GM12872 (cell line): ENCODE data around the gene COX7B2.

Source experiments
- CTCF ChIP-seq: IDR thresholded peaks from 3 replicates; pipeline ENCODE4 v1.5.1; 2011; ENCODE audit warnings: low read depth, mild to moderate bottlenecking, low read length, moderate library complexity; ENCODE audit not compliant: insufficient read depth

Gene COX7B2

GRCh38 chr4:46889410-46889809 is 19.6 kb downstream of the COX7B2 start:
- no peak for TF ChIP-seq CTCF

DNA sequence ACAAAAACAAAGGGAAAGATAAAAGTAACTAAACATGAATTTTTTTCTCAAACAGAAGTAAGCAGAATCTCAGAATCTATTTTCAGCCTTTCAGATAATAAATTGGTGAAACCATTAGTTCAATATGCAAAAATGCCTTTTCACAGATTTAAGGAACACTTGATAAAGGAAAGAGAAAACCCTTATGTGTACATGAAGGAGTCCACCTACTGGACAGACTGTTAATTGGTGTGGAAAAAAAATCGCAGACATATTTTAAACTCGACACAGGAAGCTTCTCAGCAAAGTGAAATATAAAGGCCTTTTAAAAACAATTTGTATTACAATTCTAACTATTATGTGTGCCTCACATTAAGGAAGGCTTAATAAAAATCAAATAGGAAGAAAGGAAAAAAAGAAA is 22.3 kb downstream of the COX7B2 start:
- 0 out of 3 replicates have a peak, but pooled peaks have one; percentile 9 for TF ChIP-seq CTCF

DNA sequence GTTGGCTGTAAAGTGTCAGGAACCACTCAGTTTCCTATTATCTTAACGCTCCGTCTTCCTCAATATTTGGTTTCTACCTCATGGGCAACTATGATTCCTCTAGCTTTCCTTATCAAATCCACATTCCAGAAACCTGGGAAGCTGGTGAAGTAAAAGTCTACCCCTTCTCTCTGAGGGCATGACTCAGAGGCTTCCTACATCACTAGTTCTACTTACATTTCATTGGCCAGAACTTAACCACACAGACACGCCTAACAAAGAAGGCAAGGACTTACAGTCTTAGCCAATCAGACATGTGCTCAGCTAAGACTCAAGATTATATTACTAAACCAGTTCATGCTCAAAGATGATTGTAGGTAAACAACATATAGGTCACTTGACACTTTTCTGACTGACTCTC is 30.4 kb downstream of the COX7B2 start:
- no peak for TF ChIP-seq CTCF

GRCh38 chr4:46874811-46875210 is 34.2 kb downstream of the COX7B2 start:
- TF ChIP-seq CTCF = no peak

GRCh38 chr4:46870411-46870810 is 38.6 kb downstream of the COX7B2 start:
- no peak for TF ChIP-seq CTCF

DNA sequence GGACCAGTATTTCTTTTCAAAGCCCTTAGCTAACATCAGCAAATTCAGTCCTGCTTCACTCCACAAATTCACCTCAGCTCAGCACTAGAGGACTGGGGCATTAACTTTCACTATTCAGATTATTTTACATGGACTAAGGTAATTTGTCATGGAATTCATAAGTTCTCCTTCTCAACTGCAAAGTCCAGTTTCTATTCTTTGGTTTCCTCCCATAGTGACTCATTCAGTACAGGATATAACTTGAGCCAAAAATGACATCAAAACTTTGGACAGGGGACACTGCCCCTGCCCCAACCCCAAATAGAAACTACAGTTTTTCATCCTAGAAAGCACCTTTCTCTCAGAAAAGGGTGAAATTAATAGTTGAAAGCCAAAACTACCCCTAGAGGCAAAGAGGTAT is 52.7 kb downstream of the COX7B2 start:
- TF ChIP-seq CTCF = no peak

GRCh38 chr4:46852800-46853199 is 56.2 kb downstream of the COX7B2 start:
- TF ChIP-seq CTCF = no peak

- no peak for TF ChIP-seq CTCF
Measured at GRCh38 chr4:46850026-46850425, 59.0 kb downstream of the COX7B2 start.
